ENCODE measurements around the gene CCR3.

CCR3 gene

GRCh38 chr3:46258525-46258924, 16.3 kb downstream of the CCR3 start:
- TF ChIP-seq ZFX (IDR thresholded peaks at IDR 0.05) (no peak), CTCF (conservative IDR thresholded peaks at IDR 0.05) (no peak)
- H3K27ac ChIP-seq: no peak overlapping the region

- TF ChIP-seq ZFX (IDR thresholded peaks at IDR 0.05) (no peak), CTCF (conservative IDR thresholded peaks at IDR 0.05) (no peak)
- H3K27ac ChIP-seq: no peak overlapping the region
Measured at GRCh38 chr3:46261926-46262594, 19.8 kb downstream of the CCR3 start.

- TF ChIP-seq CTCF (conservative IDR thresholded peaks at IDR 0.05) (no peak), ZFX (IDR thresholded peaks at IDR 0.05) (no peak)
- H3K27ac ChIP-seq: no peak overlapping the region
Measured at GRCh38 chr3:46264002-46264401, 21.7 kb downstream of the CCR3 start.

GRCh38 chr3:46266598-46266997, 24.3 kb downstream of the CCR3 start:
- no peak overlapping the region for H3K27ac ChIP-seq
- TF ChIP-seq CTCF (conservative IDR thresholded peaks at IDR 0.05) (no peak), ZFX (IDR thresholded peaks at IDR 0.05) (no peak)

- no peak overlapping the region for H3K27ac ChIP-seq
- TF ChIP-seq ZFX (IDR thresholded peaks at IDR 0.05): no peak
- no peak for TF ChIP-seq CTCF (conservative IDR thresholded peaks at IDR 0.05)
Measured at GRCh38 chr3:46269556-46269955, 27.3 kb downstream of the CCR3 start.

GRCh38 chr3:46270474-46270873, 28.2 kb downstream of the CCR3 start:
- TF ChIP-seq ZFX (IDR thresholded peaks at IDR 0.05) (no peak), CTCF (conservative IDR thresholded peaks at IDR 0.05) (no peak)
- H3K27ac ChIP-seq: no peak overlapping the region

- H3K27ac ChIP-seq: no peak overlapping the region
- no peak for TF ChIP-seq ZFX (IDR thresholded peaks at IDR 0.05)
- no peak for TF ChIP-seq CTCF (conservative IDR thresholded peaks at IDR 0.05)
Measured at GRCh38 chr3:46271209-46271745, 29.0 kb downstream of the CCR3 start.
